Putamen (tissue), 1 donor: ENCODE measurements around the gene MTFR1L.

Experiments
- DNase-seq: peaks from one replicate; pipeline ENCODE4 v3.0.0-alpha.2; 2016; ENCODE audit warnings: low spot score

Gene MTFR1L

GRCh38 chr1:25790472-25790871, 29.3 kb upstream of the MTFR1L start:
- no peak for DNase-seq

DNA sequence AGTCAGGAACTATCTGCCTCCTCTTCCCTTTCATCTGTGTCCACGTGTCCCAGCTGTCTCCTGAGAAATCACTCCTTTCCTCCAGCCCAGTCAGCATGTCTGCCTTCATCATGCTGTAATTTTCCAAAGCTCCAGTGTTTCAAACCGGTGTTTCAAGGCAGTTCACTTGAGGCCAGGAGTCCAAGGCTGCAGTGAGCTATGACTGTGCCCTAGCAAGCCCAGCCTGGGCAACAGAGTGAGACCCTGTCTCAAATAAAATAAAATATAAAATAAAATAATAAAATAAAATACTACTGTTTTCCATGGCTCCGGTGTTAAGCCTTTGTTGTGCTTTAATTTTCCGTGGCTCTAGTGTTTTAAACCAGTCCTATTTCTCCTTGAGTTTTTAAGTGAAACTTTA, 27.6 kb upstream of the MTFR1L start:
- DNase-seq: no peak

DNA sequence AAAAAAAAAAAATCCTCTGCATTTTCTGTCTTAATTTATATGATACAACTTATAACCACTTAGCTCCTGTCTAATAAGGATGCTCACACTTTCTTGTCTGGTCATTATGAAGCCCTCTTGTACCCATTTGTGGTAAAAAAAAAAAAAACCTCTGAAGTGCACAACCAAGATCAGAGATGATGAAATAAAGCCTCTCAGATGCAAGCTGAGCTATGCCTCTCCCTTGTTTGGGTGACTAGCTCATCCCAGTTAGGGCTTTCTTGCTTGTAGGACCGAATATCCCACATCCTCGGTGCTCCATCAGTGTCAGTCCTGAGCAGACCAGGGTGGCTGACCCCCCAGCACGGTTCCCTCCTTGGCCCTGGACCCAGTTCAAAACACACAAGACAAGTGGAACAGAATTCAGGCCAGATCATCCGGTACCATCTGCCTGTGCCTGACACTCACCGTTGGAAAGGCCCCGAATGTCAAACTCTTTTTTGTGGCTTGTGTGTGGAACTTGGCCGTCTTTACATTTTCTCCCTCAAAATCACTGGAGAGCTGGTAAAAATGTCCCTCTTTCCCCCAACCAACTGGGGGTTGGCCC, 26.1 kb upstream of the MTFR1L start:
- no peak for DNase-seq

DNA sequence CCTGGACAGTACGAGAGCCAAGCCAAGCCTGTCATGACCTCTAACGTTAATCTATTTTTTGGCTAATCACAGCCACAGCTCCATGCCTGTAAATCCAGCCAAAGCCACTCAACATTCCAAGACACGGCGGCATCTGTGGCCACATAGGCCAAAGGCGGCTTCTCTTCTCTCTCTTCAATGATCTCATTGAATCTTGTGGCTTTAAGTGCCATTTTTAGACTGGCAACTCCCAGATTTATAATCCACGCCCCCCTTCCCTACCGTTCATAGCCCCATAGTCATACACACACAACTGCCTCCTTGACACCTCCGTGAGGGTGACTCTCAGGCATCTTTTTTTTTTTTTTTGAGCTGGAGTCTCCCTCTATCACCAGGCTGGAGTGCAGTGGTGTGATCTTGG, 25.4 kb upstream of the MTFR1L start:
- DNase-seq: no peak

GRCh38 chr1:25795211-25795610, 24.5 kb upstream of the MTFR1L start:
- no peak for DNase-seq

DNA sequence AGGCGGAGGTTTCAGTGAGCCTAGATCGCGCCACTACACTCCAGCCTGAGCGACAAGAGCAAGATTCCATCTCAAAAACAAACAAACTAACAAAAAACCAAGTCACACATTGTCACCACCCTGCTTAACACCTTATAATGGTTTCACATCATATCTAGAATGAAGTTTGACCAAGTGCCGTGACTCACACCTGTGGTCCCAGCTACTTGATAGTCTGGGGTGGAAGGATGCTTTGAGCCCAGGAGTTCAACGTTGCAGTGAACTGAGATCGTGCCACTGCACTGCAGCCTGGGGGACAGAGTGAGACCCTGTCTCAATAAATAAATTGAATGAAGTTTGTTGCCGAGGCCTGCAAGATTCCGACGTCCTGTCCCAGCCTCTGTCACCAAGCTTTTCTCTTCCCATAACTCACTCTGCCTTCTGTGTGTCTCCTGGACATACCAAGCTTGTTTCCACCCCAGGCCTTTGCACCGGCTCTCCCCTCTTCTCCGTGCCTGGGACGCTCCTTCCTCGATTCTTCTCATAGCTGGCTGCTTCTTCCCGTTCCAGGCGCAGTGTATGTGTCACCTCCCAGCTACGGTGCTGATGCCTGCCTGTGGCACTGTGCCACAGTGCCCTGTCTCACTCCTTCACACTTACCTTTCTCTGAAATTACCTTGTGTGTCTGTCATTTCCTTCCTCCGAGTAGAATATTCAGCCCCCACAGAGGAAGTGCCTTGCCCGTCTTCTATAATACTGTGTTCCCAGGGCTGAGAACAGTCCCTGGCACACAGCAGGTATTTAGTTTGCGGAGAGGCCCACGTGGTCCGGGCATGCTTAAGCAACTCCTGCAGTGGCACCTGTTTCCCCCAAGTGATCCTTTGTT, 23.6 kb upstream of the MTFR1L start:
- peak; percentile 50 for DNase-seq

GRCh38 chr1:25796811-25797458, 22.8 kb upstream of the MTFR1L start:
- peak; percentile 75 for DNase-seq

DNA sequence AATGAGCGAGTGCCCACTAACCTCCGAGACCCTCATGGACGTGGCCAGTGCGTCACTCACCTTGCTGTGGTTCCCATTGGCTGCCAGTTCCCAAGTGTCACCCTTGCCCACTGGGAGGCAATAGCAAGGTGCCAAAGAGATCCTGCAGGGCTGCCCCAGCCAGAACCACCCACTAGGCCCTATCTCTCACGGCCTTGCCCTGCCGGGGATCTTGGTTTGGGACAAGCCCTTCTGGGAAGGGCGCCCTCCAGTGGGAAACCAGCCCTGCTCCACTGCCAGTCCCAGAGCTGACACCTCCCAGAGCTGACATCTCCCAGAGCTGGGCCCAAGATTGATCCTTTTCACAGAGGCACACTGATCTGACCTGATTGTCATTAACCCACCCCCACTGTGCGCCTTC, 21.8 kb upstream of the MTFR1L start:
- no peak for DNase-seq

- no peak for DNase-seq
Measured at GRCh38 chr1:25798666-25799351, 20.9 kb upstream of the MTFR1L start.

DNA sequence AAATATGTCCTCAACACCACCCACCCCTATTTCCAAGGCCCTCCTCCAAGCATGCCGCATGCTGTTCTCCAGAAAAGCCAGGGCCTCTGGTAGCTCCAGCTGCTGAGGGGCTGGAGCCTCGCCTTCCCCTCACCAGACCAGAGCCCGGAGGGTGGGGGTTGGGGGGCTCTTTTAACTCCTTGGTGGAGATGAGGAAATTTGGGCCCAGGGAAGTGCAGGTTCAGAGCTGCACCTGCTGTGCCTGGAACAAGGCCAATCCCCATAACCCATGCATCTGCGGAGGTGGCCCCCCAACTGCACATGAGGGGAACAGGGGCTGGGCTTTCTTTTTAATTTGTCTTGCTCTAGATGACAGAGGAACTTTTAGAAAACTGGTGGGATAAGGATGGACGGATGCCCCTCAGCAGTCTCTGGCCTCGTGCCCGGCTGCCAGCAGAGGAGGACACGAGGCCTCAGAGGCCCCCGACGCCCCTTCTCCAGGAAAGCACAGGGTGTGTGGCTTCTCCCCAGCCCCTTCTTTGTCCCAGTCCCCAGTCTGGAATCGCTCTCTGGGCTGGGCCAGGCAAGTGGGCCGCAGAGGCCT, 20.3 kb upstream of the MTFR1L start:
- DNase-seq: no peak

GRCh38 chr1:25799935-25800702, 19.6 kb upstream of the MTFR1L start, which contains the start of gene SELENON:
Gene SELENON, plus strand, starts transcription at chr1:25800193. Its CDS starts 38 bp downstream, at chr1:25800231.
- no peak for DNase-seq

DNA sequence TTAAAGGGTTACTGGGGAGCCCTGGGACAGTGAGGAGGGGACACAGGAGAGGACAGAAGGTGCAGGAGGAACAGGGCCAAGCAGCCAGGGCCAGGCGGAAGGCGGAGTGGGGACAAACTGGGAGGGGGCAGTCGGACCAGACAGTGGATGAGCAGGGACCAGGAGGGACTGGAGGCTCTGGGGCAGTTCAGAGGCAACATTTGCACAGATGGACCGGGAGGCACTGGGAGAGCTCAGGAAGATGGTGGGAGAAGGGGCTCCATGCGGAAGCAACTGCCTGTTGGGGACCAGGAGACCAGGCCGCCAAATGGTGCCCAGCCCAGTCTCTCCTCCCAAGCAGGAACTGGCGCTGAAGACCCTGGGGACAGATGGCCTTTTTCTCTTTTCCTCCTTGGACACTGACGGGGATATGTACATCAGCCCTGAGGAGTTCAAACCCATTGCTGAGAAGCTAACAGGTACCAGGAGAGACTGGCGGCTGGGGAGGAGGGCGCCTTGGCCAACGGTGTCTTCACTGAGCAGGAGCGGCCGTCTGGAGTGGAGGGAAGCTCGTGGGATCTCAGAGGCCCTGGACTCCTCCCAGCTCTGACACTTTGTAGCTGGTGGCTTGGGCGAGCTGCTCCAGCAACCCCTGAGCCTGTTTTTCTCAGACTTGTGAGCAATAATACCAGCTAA, 18.9 kb upstream of the MTFR1L start:
- no peak for DNase-seq

- DNase-seq: no peak
Measured at GRCh38 chr1:25802915-25803314, 16.8 kb upstream of the MTFR1L start.

GRCh38 chr1:25803368-25803767, 16.4 kb upstream of the MTFR1L start:
- no peak for DNase-seq

DNA sequence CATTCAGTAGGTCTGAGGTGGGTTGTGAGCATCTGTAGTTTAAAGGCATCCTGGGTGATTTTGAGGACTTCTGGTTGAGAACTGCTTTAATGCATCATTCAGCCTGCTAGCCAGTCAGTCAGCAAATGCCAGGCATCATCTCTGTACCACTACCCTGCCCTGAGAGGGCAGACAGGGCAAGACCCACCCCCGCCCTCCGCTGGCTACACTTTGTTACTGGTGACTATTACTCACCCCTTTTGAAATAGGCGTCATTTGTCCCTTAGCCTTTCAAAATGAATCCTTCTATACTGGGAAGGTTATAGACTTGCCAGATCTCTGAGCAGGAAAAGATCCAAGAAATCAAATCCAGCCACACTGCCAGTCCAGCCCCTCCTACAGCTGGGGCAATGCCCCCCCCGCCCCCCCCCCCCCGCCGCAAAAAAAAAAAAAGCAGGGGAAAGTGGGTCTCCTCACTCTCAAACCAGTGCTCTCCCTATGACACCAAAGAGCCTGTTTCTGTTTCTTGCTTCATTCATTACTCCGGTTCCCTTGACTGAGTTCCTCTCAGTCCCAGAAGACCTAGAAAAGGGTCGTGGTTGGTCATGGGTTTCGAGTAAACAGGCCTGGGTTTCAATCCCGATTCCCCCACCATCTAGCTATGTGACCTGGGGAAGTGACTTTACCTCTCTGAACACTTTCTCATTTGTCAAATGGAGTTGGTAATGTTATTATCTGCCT, 15.3 kb upstream of the MTFR1L start:
- no peak for DNase-seq

- no peak for DNase-seq
Measured at GRCh38 chr1:25804964-25805862, 14.5 kb upstream of the MTFR1L start.

GRCh38 chr1:25805863-25806225, 13.9 kb upstream of the MTFR1L start:
- peak; percentile 72 for DNase-seq

DNA sequence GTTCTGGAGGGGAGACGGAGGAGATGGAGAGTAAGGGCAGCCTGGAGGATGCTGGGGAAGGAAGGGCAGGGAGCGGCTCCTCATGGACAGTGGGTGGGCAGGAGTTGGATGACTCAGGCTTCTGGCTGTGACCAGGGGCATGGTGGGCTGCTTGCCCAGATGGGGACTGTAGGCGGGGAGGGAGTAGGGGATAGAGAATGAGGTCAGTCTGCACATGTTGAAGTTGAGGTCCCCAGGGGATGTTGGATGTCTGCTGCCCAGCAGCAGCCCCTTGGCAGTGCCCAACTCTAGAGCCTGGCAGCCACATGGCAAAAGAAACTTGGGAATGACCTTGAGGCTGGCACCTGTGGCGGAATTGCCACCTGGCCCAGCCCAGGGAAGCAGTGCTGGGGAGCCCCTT, 13.3 kb upstream of the MTFR1L start:
- DNase-seq: no peak
